Activated T-cell treated with anti-CD3 and anti-CD28 coated beads for 24 hours (primary cell): Measurements from ENCODE around the gene MLLT3.

Source experiments
- DNase-seq: peaks from one replicate; pipeline ENCODE4 v3.0.0-alpha.2; 2020; ENCODE audit warnings: low read depth

The MLLT3 gene

GRCh38 chr9:20343325-20343724, 279.0 kb downstream of the MLLT3 start:
- DNase-seq, result no peak

- no peak for DNase-seq
These were observed 281.8 kb downstream of the MLLT3 start for GRCh38 chr9:20340511-20340861.

DNA sequence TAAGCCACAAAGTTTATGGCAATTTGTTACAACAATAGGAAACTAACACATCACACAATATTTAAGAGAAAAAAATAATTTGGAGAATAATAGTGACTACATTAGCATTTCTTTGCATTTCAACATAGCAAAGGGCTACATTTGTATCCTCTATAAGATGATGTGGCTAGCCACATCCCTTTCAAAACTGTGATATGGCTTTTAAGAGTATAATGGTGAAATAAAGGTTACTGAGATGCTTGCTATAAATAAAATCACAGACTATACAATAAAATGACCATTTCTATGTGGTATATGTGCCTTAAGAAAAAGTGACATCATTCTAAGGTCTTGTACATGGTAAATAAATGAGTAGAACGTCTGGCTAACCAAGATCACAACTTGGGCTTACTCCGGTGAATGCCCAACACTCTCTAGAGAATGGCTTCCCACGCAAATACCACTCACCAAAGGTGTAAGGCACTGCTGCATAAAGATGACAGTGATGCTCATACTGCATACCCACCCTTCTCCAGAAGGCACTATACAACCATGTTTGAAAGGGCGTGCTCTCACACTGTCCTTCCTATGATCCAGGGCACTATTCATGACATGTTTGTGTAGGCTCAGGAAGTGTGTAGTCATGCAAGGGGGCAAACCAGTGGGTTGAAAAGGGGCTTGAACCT, 286.5 kb downstream of the MLLT3 start:
- DNase-seq, result no peak

GRCh38 chr9:20333991-20334390, 288.3 kb downstream of the MLLT3 start:
- no peak for DNase-seq

- DNase-seq, result no peak
These were observed 291.1 kb downstream of the MLLT3 start for GRCh38 chr9:20331095-20331685.

- DNase-seq, result no peak
These were observed 291.6 kb downstream of the MLLT3 start for GRCh38 chr9:20330688-20331087.

- DNase-seq, result no peak
These were observed 295.8 kb downstream of the MLLT3 start for GRCh38 chr9:20326516-20326915.

DNA sequence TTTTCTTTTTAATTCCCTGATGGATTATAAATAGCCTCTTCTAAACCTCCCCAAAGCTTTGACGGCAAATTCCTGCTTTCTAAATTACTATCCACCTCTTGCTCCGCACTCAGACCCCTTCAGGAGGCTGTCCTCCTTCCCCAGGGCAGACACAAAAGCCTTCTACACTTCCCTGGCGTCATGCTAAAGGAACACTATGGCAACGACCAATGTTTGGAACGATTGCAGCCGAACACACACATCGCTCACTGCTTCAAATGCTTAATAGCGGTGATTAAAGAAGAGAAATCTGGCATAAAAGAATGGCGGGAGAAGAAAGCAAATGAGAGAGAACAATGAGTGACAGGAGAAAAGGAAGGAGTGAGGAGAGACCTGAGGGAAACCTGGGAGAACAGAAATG, 297.3 kb downstream of the MLLT3 start:
- no peak for DNase-seq

- no peak for DNase-seq
These were observed 300.1 kb downstream of the MLLT3 start for GRCh38 chr9:20322212-20322611.

- peak; percentile 9 for DNase-seq
These were observed 300.7 kb downstream of the MLLT3 start for GRCh38 chr9:20321423-20322082.

DNA sequence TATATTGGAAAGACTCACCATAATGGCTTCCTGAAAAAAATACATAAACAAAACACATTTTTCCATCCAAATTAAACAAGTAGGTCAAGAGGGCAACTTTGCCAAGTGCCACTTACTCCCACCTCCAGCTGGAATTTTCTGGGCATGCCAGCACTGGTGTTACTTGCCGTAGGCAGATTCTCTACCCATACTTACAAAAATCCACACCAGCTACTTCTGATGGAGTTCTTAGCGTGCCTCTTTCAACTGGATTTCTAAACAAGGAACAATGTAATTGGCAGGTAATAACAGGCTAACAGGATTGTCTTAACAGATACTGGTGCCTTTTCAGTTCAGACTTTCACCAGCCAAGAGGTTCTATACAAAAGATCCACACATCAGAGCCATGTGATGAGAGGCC, 301.4 kb downstream of the MLLT3 start:
- no peak for DNase-seq

DNA sequence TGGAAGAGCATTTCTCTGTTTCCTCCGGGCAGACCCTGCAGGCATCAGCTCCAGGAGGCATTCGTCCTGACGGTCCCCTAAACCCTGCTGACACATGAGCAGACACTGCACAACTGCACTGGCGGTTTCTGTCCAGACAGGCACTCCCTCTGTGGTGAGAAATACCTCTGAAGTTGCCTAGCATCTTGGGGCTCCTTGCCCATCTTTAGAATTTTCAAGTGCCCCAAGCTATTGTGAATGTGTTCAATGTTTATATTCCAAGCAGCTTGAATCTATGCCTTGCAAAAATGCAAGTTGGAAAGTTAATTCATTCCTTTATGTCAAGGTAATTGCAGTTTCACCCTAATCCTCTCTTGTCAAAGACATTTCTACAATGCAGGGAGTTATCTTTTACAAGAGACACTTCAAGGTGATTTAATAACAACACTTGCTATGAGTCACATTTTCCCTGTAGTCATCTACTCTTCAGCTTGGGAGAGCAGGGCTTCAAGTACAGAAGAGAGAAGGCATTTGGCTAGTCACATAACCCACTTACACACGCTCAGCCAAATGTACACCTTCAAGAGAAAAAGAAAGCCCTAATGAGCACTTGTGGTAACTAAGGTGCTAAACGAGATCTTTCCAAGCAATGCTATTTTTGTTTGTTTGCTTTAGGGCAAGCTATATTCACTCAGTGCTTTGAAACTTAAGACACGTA, 302.5 kb downstream of the MLLT3 start:
- peak; percentile 10 for DNase-seq

DNA sequence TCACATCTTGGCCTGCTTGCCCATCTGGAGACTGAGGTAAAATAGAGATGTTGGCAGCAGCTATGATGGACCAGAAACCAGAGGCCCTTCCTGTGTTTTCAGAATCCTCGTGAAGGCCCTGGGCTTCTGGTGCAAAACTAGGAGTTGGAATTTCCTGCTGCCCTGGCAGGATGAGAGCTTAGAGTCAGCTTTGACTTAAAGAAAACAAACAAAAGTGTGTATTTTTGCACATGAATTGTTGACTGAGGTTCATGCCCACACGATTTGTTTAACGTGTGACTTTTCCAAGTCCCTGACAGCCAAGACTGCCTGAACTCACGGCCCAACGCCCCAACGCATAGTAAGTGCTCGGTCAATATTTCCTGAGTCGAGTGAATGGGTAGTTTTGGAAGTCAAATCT, 303.1 kb downstream of the MLLT3 start:
- DNase-seq, result no peak

- no peak for DNase-seq
These were observed 304.6 kb downstream of the MLLT3 start for GRCh38 chr9:20317701-20318100.

GRCh38 chr9:20316372-20316771, 305.9 kb downstream of the MLLT3 start:
- no peak for DNase-seq

GRCh38 chr9:20315677-20316076, 306.6 kb downstream of the MLLT3 start:
- DNase-seq, result peak; percentile 20

DNA sequence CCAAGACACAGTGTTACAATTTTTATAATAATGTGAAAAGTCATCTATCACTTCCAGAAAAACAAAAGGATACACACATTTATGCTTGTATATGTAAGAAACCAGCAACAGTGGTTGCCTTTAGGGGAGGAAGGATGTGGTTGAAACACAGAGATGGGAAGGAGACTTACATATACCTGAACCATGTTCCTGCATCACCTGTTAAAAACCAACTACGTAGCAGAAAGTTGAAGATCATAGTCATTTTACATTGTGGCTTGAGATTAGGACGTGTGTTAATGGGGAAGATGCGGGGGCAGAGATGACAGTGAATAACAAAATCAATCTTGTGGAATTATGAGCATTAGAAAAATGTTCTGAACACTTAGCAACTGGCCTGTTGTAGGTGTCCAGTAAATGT, 307.3 kb downstream of the MLLT3 start:
- DNase-seq, result no peak

DNA sequence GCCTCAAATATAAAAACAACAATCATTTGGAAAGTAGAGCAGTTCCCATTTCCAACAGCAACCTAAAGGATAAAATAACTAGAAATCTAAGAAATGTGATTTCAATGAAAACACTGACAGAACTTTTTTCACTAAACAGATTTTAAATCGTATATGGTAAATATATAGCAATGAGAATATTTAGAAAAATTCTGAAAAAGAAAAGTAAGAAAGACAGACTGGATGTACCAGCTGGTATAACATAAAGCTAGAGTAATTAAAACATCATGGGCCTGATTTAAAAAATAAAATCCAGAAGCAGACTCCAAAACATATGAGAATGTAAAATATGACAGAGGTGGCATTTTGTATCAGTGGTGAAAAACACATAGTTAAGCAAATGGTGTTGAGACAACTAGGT, 308.9 kb downstream of the MLLT3 start:
- no peak for DNase-seq

DNA sequence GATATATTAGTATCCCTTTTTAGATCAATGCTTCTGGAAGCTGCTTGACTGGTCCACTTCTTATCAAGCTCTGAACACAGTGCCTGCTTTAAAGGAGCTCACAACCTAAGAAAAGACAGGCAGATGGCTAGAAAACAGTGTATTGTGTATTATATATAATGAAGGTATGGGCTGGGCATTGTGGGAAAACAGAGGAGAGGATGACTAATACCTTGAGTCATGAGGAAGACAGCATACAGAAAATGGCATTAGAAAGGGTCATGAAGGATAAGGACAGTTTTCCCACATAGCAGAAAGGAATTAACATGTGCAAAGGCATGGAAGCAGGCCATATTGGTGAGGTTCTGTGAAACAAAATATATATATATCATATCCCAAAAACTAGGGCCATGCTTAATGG, 309.6 kb downstream of the MLLT3 start:
- DNase-seq, result no peak

DNA sequence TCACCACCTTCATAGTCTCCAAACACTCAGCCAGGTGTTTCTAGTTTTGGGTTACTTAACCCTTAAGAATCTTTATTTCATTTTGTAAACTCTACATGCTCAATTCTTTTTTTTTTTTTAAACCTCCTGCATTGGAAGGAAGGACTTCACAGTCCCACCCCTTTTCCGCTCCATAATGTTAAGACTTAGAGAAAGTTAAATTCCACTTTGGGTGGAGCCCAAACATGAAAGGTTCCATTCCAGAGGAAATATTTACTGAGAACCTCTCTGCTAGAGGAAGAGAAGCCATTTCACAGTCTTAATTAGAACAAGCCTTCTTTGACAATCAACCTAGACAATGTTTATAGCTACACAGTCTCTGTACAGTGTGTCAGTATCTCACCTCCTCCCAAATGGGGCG, 312.3 kb downstream of the MLLT3 start:
- DNase-seq, result no peak

DNA sequence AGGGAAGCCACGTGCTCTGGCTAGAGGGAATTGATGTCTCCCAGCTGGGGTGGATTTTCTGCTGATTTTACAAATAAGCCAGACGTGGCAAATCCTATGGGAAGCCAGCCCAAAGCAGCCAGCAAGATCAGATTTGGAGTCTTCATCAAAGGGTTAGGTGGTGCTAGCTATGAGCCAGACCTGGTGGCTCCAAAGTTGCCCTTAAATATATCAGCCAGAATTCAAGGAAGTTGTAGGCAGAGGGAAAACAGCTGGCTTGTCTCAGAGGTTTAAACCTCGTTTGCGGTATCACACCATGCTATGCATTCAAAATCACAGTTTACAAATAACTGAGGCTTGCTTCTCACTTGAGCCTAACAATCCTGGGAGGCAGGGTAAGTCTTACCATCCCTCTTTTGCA, 313.2 kb downstream of the MLLT3 start:
- no peak for DNase-seq

DNA sequence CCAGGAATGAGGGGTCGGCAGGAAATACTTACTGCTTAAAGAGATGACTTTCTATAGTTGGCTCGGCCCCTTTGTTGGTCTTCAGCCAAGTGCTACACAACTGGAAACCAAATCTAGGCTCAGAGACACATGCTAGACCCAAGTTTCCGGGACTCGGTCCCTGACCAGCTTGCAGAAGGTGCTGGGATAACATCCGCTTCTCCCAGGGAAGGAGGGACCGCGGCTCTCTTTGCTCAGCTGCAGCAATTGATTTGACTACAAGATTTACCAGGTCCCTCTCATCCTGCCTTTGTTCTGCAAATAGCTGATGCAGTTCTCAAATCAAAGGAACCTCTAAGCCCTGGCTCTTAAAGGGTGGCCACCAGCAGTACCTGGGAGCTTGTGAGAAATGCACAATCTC, 314.7 kb downstream of the MLLT3 start:
- DNase-seq, result no peak

DNA sequence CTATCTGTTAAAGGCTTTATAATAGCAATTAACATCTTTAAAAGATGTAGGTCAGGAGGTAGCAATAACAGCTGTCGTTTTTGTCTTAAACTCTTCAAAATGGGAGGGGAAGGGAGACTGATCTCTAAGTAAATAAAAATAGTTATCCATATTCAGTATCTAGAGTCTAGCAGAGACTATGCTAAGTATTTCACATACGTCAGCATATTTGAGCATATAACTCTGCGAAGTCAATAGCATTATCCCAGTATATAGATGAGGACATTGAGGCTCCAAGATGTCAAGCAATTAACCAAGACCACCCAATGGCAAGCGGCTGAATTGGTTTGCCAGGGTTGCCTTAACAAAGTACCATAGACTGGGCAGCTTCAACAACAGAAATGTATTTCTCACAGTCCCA, 316.8 kb downstream of the MLLT3 start:
- no peak for DNase-seq
